ENCODE measurements around the gene PLAU.
"Not testable (repeated sequence)": the region's sequence is repeated elsewhere in the genome, so short reads cannot be mapped to it uniquely, and the experiment has no call there.

The PLAU gene

DNA sequence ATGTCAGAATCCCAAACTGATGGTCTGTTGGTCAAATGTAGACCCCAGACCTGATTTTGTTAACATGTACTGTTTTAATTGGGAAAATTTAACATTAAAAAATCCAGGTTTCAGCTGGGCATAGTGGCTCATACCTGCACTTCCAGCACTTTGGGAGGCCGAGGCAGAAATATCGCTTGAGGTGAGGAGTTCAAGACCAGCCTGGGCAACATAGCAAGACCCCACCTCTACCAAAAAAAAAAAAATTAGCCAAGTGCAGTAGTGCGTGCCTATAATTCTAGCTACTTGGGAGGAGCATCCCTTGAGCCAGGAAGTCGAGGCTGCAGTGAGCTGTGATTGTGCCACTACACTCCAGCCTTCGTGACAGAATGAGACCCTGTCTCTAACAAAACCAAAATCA is 20.7 kb upstream of the PLAU start:
- TF ChIP-seq, protein P1, sequence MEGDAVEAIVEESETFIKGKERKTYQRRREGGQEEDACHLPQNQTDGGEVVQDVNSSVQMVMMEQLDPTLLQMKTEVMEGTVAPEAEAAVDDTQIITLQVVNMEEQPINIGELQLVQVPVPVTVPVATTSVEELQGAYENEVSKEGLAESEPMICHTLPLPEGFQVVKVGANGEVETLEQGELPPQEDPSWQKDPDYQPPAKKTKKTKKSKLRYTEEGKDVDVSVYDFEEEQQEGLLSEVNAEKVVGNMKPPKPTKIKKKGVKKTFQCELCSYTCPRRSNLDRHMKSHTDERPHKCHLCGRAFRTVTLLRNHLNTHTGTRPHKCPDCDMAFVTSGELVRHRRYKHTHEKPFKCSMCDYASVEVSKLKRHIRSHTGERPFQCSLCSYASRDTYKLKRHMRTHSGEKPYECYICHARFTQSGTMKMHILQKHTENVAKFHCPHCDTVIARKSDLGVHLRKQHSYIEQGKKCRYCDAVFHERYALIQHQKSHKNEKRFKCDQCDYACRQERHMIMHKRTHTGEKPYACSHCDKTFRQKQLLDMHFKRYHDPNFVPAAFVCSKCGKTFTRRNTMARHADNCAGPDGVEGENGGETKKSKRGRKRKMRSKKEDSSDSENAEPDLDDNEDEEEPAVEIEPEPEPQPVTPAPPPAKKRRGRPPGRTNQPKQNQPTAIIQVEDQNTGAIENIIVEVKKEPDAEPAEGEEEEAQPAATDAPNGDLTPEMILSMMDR (conservative IDR thresholded peaks at IDR 0.05; ENCODE audit: low read length) = no peak

DNA sequence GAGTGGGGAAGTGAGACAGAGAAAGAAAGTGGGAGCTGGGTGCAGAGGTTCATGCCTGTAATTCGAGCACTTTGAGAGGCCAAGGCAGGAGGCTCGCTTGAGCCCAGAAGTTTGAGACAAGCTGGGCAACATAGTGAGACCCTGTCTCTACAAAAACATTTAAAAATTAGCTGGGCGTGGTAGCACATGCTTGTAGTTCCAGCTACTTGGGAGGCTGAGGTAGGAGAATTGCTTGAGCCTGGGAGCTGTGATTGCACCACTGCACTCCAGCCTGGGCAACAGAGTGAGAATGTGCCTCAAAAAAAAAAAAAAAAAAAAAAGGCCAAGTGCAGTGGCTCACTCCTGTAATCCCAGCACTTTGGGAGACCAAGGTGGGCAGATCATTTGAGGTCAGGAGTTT is 20.1 kb upstream of the PLAU start:
- H3K4me3 ChIP-seq (ENCODE audit: low read length); DNase-seq (ENCODE audit: low read depth): not testable (repeated sequence)

More for the DNA sequence above, 20.7 kb upstream of the PLAU start:
- no peak overlapping the region for H3K4me3 ChIP-seq (ENCODE audit: low read length)
- no peak for DNase-seq (ENCODE audit: low read depth)

DNA sequence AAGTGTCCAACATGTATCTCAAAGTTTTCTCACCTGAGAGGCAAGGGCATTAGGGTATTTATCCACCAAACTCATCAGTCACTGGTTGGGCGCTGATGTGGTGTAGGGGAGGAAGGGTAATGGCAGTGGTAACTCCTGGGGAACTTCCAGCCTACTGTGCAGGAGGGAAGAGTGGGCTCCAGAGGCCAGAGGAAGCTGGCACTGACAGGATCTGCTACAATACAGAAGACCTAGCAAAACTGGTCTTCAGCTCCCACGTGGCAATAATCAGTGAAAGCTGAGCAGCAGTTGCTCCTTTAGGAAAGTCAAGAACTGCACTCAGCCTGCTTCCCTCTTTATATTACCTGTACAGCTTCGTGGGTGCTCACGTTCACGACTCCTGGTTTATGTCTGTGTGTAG is 19.4 kb upstream of the PLAU start:
- no peak for DNase-seq (ENCODE audit: low read depth)
- TF ChIP-seq, protein P1 (conservative IDR thresholded peaks at IDR 0.05; ENCODE audit: low read length) = no peak
- H3K4me3 ChIP-seq (ENCODE audit: low read length) = no peak overlapping the region

DNA sequence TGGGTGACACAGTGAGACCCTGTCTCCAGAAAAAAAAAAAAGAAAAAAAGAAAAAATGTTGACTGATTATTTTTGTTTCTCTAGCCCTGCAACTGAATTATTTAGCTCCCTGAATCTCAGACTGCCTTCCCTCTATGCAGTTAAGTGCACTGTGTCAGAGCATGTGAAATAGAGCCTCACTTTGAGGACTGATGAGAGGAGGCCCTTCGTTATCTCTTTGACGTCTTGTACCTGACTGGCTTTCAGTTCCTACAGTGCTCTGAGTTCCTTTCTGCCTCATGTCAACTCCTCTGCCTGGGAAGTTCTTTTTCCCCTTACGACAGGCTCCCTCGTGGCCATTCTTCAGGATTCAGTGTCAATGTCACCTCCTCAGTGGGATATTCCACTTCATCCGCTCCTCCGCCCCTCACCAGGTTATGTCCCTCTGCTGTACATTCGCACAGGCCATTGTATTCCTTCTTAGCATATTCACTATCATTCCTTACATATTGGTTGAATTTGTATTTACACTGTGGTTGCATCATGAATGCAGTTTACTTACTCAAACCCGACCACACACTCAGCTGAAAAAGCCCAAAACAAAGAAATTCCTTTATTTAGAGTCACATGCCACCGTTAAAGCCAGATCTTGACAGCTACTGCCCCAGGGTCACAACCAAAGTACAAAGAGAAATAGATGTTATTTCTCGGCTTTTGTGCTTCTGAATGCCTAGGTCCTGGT is 18.5 kb upstream of the PLAU start:
- TF ChIP-seq, protein P1 (conservative IDR thresholded peaks at IDR 0.05; ENCODE audit: low read length) = no peak
- peak; percentile 85 for DNase-seq (ENCODE audit: low read depth)
- no peak overlapping the region for H3K4me3 ChIP-seq (ENCODE audit: low read length)

DNA sequence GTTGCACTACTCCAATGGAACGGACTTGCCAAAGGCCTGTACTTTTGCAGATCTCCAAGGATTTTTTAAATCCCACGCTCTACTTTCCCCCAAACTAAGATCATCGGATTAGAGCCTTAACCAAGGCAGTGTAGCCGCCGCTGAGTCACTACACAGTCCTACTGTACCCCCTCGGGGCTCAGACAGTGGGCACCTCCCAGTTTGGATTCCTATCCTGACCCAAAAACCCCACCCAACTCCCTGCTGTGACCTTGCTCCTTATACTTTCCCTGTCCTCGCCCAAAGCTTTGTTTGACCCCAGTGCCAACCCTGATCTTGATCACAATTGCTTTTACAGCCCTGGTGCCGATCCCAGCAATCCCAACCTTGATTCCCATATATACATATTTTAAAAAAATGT is 17.5 kb upstream of the PLAU start:
- H3K4me3 ChIP-seq (ENCODE audit: low read length) = no peak overlapping the region
- TF ChIP-seq, protein P1 (conservative IDR thresholded peaks at IDR 0.05; ENCODE audit: low read length) = no peak
- DNase-seq (ENCODE audit: low read depth) = no peak

DNA sequence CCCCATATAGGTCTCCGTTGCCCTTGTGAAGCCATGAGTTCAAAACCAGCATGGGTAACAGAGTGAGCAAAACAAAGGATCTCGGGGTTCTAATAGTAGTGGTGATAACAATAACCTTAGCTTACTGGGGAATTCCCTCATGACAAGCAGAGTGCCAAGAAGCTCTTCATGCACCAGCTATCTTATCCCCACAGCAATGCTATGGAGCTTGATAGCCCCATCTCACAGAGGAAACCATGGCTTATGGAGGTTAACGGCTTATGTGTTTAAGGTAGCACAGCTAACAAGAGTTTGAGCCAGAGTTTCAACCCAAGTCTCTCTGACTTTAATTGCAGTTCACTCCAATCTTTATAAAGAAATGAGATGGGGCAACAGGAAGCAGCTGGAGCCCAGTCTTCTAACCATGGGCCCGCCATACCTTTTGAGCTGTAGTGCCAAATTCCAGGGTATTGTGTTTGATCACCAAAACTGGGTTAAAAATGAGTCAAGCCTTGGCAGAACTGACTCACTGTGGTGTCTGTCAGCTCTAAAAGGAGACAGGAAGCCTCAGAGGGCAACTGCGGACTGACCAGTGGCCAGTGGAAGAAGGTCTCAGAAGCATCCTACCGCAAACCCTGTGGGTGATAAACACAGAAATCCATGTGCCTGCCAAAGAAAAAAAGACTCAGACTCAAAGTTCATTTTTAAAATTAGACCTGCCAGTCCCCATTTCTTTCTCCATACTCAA is 16.5 kb upstream of the PLAU start:
- TF ChIP-seq, protein P1 (conservative IDR thresholded peaks at IDR 0.05; ENCODE audit: low read length) = no peak
- H3K4me3 ChIP-seq (ENCODE audit: low read length) = no peak overlapping the region
- peak; percentile 82 for DNase-seq (ENCODE audit: low read depth)

DNA sequence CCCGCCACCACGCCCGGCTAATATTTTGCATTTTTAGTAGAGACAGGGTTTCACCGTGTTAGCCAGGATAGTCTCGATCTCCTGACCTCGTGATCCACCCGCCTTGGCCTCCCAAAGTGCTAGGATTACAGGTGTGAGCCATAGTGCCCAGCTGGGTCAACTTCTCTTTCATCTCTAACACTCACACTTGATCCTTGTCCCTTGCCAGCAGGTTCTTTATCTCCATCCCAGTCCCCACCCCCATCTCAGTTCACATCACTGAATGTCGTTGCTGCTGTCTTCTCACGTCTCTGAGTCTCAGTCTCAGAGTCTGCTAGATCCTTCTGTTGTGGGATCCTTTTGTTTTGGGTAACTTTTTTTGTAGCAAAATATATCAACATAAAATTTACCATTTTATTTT is 15.6 kb upstream of the PLAU start:
- DNase-seq (ENCODE audit: low read depth); H3K4me3 ChIP-seq (ENCODE audit: low read length): not testable (repeated sequence)

DNA sequence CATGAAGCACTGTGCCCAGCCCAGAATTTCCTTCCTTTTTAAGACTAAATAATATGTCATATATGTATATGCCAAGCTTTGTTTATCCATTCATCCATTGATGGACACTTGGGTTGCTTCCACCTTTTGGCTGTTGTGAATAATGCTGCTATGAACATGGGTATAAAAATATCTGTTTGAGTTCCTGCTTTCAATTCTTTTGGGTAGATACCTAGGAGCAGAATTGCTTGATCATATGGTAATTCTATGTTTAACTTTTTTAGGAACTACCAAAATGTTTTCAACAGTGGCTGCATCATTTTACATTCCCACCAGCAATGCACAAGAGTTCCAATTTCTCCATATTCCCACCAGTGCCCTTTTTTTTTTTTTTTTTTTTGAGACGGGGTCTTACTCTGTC is 13.2 kb upstream of the PLAU start:
- TF ChIP-seq, protein P1 (conservative IDR thresholded peaks at IDR 0.05; ENCODE audit: low read length) = no peak

More for the DNA sequence above, 13.2 kb upstream of the PLAU start:
- no peak overlapping the region for H3K4me3 ChIP-seq (ENCODE audit: low read length)
- DNase-seq (ENCODE audit: low read depth) = no peak
